Spleen (tissue), 11 donors: Measurements from ENCODE around the gene TRAPPC12. TPM values are rescaled to one million over a fixed set of nuclear protein-coding genes. Genes with fewer than 3 reads are reported as not detected.
A peak's percentile ranks its signal among the peaks of the same experiment; 100 is the strongest.

Experiments used
- DNase-seq: peaks from one replicate; pipeline ENCODE4 v3.0.0-alpha.2; 2020
- H3K27ac ChIP-seq, 8 donors: fragments of 200-600 bp; sonication (generic) in 7 of 8; 1 replicate in 4 of 8; 2 replicates in 4 of 8; pipeline versions ENCODE4 v1.5.0 to v1.8.0; 2016 to 2021; ENCODE audit warnings: inconsistent platforms in 4 of 8, mild to moderate bottlenecking in 4 of 8, moderate library complexity in 1 of 8
- H3K27me3 ChIP-seq, 7 donors: fragments of 200-600 bp; sonication (generic) in 6 of 7; replicated peaks in 1 of 7; 1 replicate in 4 of 7; 2 replicates in 3 of 7; pipeline versions ENCODE4 v1.5.0 to v1.8.0; 2016 to 2021; ENCODE audit warnings: inconsistent platforms in 3 of 7, mild to moderate bottlenecking in 1 of 7
- H3K36me3 ChIP-seq, 6 donors: fragments of 200-600 bp; sonication (generic) in 5 of 6; 1 replicate in 4 of 6; 2 replicates in 2 of 6; pipeline versions ENCODE4 v1.5.0 to v1.8.0; 2016 to 2021; ENCODE audit warnings: inconsistent platforms in 2 of 6
- H3K4me1 ChIP-seq, 6 donors: fragments of 200-600 bp; sonication (generic) in 5 of 6; 1 replicate in 3 of 6; 2 replicates in 3 of 6; pipeline versions ENCODE4 v1.5.0 to v1.8.0; 2016 to 2021; ENCODE audit warnings: inconsistent platforms in 3 of 6
- H3K4me3 ChIP-seq, 8 donors: fragments of 200-600 bp; sonication (generic) in 7 of 8; 1 replicate in 4 of 8; 2 replicates in 4 of 8; pipeline versions ENCODE4 v1.5.0 to v1.8.0; 2016 to 2021; ENCODE audit warnings: inconsistent platforms in 4 of 8, mild to moderate bottlenecking in 4 of 8, moderate library complexity in 2 of 8
- H3K9me3 ChIP-seq, 8 donors: fragments of 200-600 bp; sonication (generic) in 7 of 8; 1 replicate in 4 of 8; 2 replicates in 4 of 8; pipeline versions ENCODE4 v1.5.0 to v1.8.0; 2016 to 2021; ENCODE audit warnings: inconsistent platforms in 4 of 8
- POLR2A ChIP-seq, 3 donors: fragments of 450-650 bp; IDR thresholded peaks; one replicate each; pipeline ENCODE4 v1.5.1; 2017; ENCODE audit warnings: antibody characterized with exemption in 3 of 3, mild to moderate bottlenecking in 1 of 3
- POLR2AphosphoS5 ChIP-seq, 3 donors: sonication (generic); formaldehyde crosslinking; IDR thresholded peaks; one replicate each; pipeline ENCODE4 v1.5.1; 2017; ENCODE audit warnings: antibody characterized with exemption in 3 of 3
- WGBS, 5 donors: extraction: QIAGEN DNeasy Blood & Tissue Kit in 3 of 5; methylation state at CpG; one replicate each; pipeline versions ENCODE4 v1.1.5 to v1.1.7; 2013 to 2018; 5-methylcytosine and 5-hydroxymethylcytosine counted together
- intact Hi-C: fragments of 100-400 bp; cut with DNase I; formaldehyde crosslinking; loops from one replicate; pipeline ENCODE4 v1.15.0; 2023; ENCODE audit warnings: low total_unique reads
- polyA plus RNA-seq, 3 donors: library from polyadenylated mRNA; stranded (reverse); fragments of 200-250 nt; gene quantifications; one replicate each; pipeline ENCODE4 v1.2.1, GENCODE V29; 2013
- total RNA-seq, 7 donors: library from RNA; depleted of rRNA in 3 of 7; stranded (reverse); fragments of >200 nt in 3 of 7; fragmentation: NEBNext Ultra II Directional in 4 of 7; extraction: Animal tissue kit (Norgen Biotek cat#: 25700) in 4 of 7; gene quantifications; one replicate each; pipeline versions ENCODE4 v1.1.0 to v1.2.1, GENCODE V29; 2016 to 2021
- TF ChIP-seq, protein P1 (sequence below), 11 experiments: fragments of 200-600 bp in 7 of 11; fragments of 450-650 bp in 4 of 11; sonication (generic) in 4 of 11; IDR thresholded peaks in 8 of 11; conservative IDR thresholded peaks in 3 of 11; 1 replicate in 7 of 11; 2 replicates in 4 of 11; pipeline versions ENCODE4 v1.4.0 to v1.8.0; 2016 to 2021; ENCODE audit warnings: antibody characterized with exemption in 11 of 11, inconsistent platforms in 4 of 11, mild to moderate bottlenecking in 1 of 11
- donor health status: healthy with polysubstance abuse.
- donor health status: DM: no; HTN: no; CAD: no; lungs with moderate emphysema.
- donor health status: DM: no; HTN: no; CAD: no.
- donor health status: Bipolar disorder and iron deficiency.
- donor health status: healthy.
- donor health status: DM: no; HTN: no; CAD: no.
- donor health status: DM: yes; HTN: yes; CAD: no.

TRAPPC12 gene
- total and polyA plus RNA-seq, 10 donors, result 70.2 to 132 (median 97.1) TPM

DNA sequence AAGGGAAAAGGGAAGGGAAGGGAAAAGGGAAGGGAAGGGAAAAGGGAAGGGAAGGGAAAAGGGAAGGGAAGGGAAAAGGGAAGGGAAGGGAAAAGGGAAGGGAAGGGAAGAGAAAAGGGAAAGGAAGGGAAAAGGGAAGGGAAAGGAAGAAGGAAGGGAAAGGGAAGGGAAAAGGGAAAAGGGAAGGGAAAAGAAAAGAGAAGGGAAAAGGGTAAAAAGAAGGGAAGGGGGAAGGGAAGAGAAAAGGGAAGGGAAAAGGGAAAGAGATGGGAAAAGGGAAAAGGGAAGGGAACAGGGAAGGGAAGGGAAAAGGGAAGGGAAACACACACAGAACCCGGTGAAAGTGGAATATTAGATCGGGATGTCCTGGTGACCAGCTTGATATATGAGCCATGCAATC is 42.6 kb upstream of the TRAPPC12 start:
- Histone ChIP-seq H3K4me3 (no peak overlapping the region), H3K27ac (no peak overlapping the region), H3K27me3 (no peaks in the 10 kb centered on the region), H3K9me3 (peaks cover 0 to 5% (median 0%) of the 10 kb centered on the region in 8 donors), H3K4me1 (no peaks in the 10 kb centered on the region), H3K36me3 (peaks cover 0 to 64% (median 30%) of the 10 kb centered on the region in 6 donors)
- TF ChIP-seq, protein P1, sequence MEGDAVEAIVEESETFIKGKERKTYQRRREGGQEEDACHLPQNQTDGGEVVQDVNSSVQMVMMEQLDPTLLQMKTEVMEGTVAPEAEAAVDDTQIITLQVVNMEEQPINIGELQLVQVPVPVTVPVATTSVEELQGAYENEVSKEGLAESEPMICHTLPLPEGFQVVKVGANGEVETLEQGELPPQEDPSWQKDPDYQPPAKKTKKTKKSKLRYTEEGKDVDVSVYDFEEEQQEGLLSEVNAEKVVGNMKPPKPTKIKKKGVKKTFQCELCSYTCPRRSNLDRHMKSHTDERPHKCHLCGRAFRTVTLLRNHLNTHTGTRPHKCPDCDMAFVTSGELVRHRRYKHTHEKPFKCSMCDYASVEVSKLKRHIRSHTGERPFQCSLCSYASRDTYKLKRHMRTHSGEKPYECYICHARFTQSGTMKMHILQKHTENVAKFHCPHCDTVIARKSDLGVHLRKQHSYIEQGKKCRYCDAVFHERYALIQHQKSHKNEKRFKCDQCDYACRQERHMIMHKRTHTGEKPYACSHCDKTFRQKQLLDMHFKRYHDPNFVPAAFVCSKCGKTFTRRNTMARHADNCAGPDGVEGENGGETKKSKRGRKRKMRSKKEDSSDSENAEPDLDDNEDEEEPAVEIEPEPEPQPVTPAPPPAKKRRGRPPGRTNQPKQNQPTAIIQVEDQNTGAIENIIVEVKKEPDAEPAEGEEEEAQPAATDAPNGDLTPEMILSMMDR (IDR thresholded peaks at IDR 0.05 in 8 of 11, conservative IDR thresholded peaks at IDR 0.05 in 3 of 11), result no peak
- no peak for TF ChIP-seq POLR2AphosphoS5 (IDR thresholded peaks at IDR 0.05)
- no peak for TF ChIP-seq POLR2A (IDR thresholded peaks at IDR 0.05)
- intact Hi-C loops, result no loop called here
- DNase-seq, result no peak
- WGBS, 5 donors, result 89 to 98% (median 93%) methylated on average over 2 of the region's 2 CpGs

DNA sequence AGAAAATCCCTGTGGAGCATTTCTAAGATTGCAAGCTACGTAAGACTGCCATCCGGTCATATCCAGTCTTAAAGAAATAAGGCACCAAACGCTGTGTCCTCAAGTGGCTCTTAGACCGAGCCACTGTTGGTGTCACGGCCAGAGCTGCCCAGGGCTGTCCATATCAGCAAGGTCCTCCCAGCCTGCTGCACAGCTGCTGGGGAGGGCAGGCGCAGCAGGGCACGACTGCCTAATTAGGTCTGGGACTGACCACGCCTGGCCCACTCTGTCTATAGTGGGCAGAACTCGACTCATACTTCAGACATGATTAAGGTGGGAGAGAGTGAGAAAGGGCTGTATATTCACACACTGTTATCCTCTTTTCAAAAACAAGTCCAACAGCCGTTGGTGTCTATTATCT is 41.2 kb upstream of the TRAPPC12 start:
- Histone ChIP-seq H3K4me1 (no peaks in the 10 kb centered on the region), H3K9me3 (peaks cover 0 to 5% (median 0%) of the 10 kb centered on the region in 8 donors), H3K36me3 (peaks cover 0 to 55% (median 22%) of the 10 kb centered on the region in 6 donors), H3K4me3 (no peak overlapping the region), H3K27ac (no peak overlapping the region), H3K27me3 (no peaks in the 10 kb centered on the region)
- intact Hi-C loops, result no loop called here
- DNase-seq, result no peak
- WGBS, 5 donors, result 93 to 97% (median 96%) methylated on average over 10 of the region's 10 CpGs
- TF ChIP-seq, protein P1 (IDR thresholded peaks at IDR 0.05 in 8 of 11, conservative IDR thresholded peaks at IDR 0.05 in 3 of 11), result no peak
- TF ChIP-seq POLR2AphosphoS5 (IDR thresholded peaks at IDR 0.05) (peak in 1 of 3 donors; percentile 16), POLR2A (IDR thresholded peaks at IDR 0.05) (no peak)

DNA sequence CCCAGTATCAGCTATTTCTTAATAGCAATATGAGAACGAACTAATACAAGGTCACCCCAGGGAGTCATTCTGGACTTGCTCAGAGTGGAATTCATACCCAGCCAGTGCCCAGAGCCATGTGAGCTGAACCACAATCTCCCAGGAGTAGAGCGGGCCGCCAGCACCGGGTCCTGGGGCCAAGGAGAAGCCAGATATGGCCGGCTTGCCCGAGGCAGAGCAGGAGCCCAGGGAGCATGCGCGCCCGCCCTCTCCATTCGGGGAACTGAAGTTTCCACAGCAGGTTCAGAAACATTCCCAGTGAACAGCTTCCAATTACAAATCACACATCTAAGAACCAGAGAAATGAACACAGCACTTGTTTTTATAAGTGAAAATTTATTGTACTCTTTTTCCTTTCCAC is 39.4 kb upstream of the TRAPPC12 start:
- Histone ChIP-seq H3K27ac (no peak overlapping the region), H3K4me3 (no peak overlapping the region), H3K9me3 (peaks cover 0 to 5% (median 0%) of the 10 kb centered on the region in 8 donors), H3K36me3 (peaks cover 0 to 55% (median 12%) of the 10 kb centered on the region in 6 donors), H3K4me1 (no peaks in the 10 kb centered on the region), H3K27me3 (no peaks in the 10 kb centered on the region)
- intact Hi-C loops, result no loop called here
- DNase-seq, result no peak
- WGBS, 5 donors, result 93 to 99% (median 97%) methylated on average over 10 of the region's 10 CpGs
- TF ChIP-seq POLR2AphosphoS5 (IDR thresholded peaks at IDR 0.05) (no peak), POLR2A (IDR thresholded peaks at IDR 0.05) (no peak)
- TF ChIP-seq, protein P1 (IDR thresholded peaks at IDR 0.05 in 8 of 11, conservative IDR thresholded peaks at IDR 0.05 in 3 of 11), result no peak

DNA sequence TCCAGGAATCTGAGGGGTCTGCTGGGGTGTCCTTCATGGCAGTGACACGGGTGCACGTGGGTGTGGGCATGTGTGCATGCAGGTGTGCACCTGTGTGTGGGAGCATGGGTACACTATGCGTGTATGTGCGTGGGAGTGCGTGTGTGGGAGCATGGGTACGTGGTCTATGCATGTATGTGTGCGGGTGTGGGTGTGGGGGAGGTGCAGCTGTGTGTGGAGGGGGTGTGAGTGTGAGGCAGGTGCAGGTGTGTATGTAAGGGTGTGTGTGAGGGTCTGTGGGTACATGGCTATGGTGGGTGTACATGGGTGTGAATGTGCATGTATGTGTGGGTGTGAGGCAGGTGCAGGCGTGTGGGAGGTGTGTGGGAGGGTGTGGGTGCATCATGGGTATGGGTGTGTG is 38.2 kb upstream of the TRAPPC12 start:
- intact Hi-C loops, result no loop called here
- no peak overlapping the region for H3K4me3 ChIP-seq
- H3K4me1 ChIP-seq, result no peaks in the 10 kb centered on the region
- TF ChIP-seq POLR2A (IDR thresholded peaks at IDR 0.05), result no peak
- no peak for TF ChIP-seq POLR2AphosphoS5 (IDR thresholded peaks at IDR 0.05)
- TF ChIP-seq, protein P1 (IDR thresholded peaks at IDR 0.05 in 8 of 11, conservative IDR thresholded peaks at IDR 0.05 in 3 of 11), result no peak
- peaks cover 0 to 54% (median 7%) of the 10 kb centered on the region in 6 donors for H3K36me3 ChIP-seq
- H3K27ac ChIP-seq, result no peak overlapping the region
- H3K9me3 ChIP-seq, result no peaks in the 10 kb centered on the region
- DNase-seq, result no peak
- H3K27me3 ChIP-seq, result no peaks in the 10 kb centered on the region
- WGBS, 5 donors, result 94 to 96% (median 95%) methylated on average over 8 of the region's 8 CpGs
